HG03432 (cell line): ENCODE data around the gene ZNF469.
"Not testable (repeated sequence)": the region's sequence is repeated elsewhere in the genome, so short reads cannot be mapped to it uniquely, and the experiment has no call there.

Experiments used
- ATAC-seq: cut with Tn5 transposase; IDR thresholded peaks from one replicate; pipeline ENCODE4 v1.9.1; 2021; ENCODE audit warnings: mild to moderate bottlenecking, moderate library complexity; ENCODE audit not compliant: unreplicated experiment

The ZNF469 gene

GRCh38 chr16:88359008-88359407, 23.8 kb upstream of the ZNF469 start:
- no peak for ATAC-seq

DNA sequence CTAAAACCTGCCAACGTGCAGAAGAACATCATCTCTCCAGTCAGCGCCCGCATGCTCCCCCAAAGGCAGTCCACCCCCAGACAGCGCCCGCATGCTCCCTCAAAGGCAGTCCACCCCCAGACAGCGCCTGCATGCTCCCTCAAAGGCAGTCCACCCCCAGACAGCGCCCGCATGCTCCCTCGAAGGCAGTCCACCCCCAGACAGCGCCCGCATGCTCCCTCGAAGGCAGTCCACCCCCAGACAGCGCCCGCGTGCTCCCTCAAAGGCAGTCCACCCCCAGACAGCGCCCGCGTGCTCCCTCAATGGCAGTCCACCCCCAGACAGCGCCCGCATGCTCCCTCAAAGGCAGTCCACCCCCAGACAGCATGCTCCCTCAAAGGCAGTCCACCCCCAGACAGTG, 22.4 kb upstream of the ZNF469 start:
- not testable (repeated sequence) for ATAC-seq

GRCh38 chr16:88360999-88361398, 21.8 kb upstream of the ZNF469 start:
- no peak for ATAC-seq

DNA sequence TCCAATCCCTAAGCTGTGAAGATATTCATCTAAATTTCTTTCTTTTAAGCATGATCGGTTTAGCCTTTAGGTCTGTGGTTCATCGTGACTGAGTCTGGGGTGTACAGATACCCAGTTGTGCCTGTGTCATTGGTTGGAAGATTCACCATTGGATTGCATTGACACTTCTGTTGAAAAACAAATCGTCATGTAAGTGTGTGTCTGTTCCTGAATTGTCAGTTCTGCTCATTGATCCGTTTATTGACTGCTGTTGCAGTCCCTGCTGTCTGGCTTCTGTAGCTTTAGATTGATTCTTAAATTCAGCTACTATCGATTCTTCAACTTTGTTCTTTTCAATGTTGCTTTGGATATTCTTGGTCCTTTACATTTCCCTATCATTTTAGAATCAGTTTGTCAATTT, 21.0 kb upstream of the ZNF469 start:
- no peak for ATAC-seq

- no peak for ATAC-seq
Measured at GRCh38 chr16:88363239-88363891, 19.4 kb upstream of the ZNF469 start.

DNA sequence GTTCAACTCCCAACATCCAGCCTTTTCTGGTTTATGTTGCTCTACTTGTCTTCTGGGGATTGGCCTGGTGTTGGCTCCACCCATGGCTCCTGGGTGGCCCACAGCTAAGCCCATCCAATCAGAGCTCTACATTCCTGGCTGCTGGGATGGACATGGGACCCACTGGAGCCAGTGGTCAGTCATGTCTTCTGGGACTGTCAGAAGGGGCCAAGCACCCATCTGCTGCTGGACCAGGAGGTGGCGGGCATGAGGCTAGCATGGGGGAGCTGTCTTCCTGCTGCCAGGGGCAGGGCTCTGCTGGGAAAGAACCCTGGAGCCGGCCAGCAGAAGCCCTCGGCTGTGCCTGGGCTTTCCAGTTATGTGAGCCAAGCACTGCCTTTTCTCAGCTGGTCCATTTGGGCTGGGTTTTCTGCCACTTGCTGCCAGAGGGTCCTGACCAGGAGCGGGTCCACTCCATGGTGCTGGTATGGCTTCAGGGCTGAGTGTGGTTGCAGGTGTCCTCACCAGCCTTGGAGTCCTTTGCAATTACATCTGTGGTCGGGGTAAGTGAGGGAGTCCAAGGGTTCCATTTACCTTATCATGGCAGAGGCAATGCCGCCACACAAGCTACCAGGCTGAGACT, 17.4 kb upstream of the ZNF469 start:
- ATAC-seq = no peak

- ATAC-seq = no peak
Measured at GRCh38 chr16:88366032-88366703, 16.6 kb upstream of the ZNF469 start.

DNA sequence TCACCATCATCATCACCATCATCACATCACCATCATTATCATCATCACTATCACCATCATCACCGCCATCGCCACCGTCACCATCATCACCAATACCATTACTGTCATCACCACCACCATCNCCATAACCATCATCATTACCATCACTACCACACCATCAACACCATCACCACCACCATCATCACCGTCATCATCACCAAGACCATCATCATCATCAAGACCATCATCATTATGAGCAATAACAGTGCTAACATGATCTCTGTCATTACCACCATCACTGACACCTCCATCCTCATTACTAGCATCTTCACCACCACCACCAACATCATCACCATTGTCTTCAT, 16.1 kb upstream of the ZNF469 start:
- ATAC-seq = no peak

GRCh38 chr16:88367560-88367959, 15.2 kb upstream of the ZNF469 start:
- no peak for ATAC-seq

GRCh38 chr16:88368036-88368435, 14.7 kb upstream of the ZNF469 start:
- no peak for ATAC-seq

- no peak for ATAC-seq
Measured at GRCh38 chr16:88368994-88369393, 13.8 kb upstream of the ZNF469 start.

DNA sequence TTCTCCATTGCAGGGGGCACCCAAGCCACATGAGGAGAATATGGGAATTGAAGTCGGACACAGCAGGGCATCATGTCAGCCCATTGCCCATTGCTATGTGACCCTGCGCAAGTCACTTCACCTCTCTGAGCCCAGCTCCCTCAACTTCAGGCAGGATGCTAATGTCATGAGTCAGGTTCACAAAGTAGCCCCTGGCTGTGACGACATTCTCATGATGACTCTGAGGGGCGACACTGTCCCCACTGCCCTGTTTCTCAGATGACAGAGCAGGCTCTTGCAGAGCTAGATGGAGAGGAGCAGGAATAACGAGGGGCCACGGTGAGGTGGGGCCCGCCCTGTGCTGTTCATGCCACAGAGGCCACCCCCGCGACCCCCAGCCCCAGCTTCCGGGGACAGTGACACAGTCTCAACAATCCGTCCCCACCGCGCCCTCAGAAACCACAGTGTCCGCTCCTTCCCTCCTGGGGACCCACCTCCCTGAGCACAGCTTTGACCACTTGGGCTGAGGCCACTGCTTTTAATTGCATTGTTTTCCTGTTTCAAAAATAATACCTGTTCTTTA, 13.2 kb upstream of the ZNF469 start:
- no peak for ATAC-seq

- ATAC-seq = no peak
Measured at GRCh38 chr16:88370365-88370764, 12.4 kb upstream of the ZNF469 start.

DNA sequence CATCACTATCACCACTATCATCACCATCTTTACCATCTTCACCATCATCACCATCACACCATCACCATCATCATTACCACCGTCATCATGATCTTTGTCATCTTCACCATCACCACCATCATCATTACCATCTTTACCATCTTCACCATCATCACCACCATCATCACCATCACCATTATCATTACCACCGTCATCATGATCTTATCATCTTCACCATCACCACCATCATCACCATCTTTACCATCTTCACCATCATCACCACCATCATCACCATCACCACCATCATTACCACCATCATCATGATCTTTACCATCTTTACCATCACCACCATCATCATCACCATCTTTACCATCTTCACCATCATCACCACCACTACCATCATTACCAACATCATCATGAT, 10.2 kb upstream of the ZNF469 start:
- ATAC-seq = no peak

- no peak for ATAC-seq
Measured at GRCh38 chr16:88373211-88373610, 9.5 kb upstream of the ZNF469 start.

DNA sequence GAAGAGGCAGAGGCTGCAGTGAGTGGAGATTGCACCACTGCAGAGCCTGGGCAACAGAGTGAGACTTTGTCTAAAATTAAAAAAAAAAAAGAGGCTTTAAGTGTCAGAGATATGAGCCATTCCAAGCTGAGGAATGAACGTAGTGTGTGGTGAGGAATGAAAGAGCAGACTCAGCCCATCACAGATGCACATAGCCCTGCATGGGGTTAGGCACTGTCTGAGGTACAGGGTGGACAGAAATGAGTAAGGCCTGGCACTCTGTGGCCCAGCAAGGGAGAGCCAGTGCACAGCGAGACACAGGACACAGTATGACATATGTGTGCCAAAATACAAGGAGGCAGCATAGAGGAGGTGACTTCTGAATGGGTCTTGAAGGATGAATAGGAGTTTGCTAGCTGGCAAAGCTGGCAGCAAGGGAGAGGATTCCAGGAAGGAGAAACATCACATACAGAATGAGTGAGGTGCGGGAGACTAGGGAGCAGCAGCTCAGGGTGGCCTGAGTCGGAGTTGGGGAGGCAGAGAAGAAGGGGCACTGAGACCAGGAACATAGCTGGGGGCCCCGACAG, 8.7 kb upstream of the ZNF469 start:
- no peak for ATAC-seq

- no peak for ATAC-seq
Measured at GRCh38 chr16:88374736-88375135, 8.0 kb upstream of the ZNF469 start.

GRCh38 chr16:88375236-88375975, 7.4 kb upstream of the ZNF469 start:
- no peak for ATAC-seq

GRCh38 chr16:88375996-88376834, 6.5 kb upstream of the ZNF469 start:
- no peak for ATAC-seq
